HG03571 (cell line): Measurements from ENCODE around the gene NOL12.
A peak's percentile ranks its signal among the peaks of the same experiment; 100 is the strongest.
"Not testable (repeated sequence)": the region's sequence is repeated elsewhere in the genome, so short reads cannot be mapped to it uniquely, and the experiment has no call there.

Experiments used
- ATAC-seq: cut with Tn5 transposase; IDR thresholded peaks from one replicate; pipeline ENCODE4 v1.9.1; 2021; ENCODE audit not compliant: unreplicated experiment

Gene NOL12

GRCh38 chr22:37678372-37678771, 7.8 kb upstream of the NOL12 start:
- ATAC-seq, result no peak

- ATAC-seq, result no peak
These were observed 6.5 kb upstream of the NOL12 start for GRCh38 chr22:37679670-37680069.

GRCh38 chr22:37680191-37680851, 5.8 kb upstream of the NOL12 start:
- ATAC-seq, result no peak

GRCh38 chr22:37681001-37681424, 5.1 kb upstream of the NOL12 start:
- ATAC-seq, result no peak

- no peak for ATAC-seq
These were observed 4.5 kb upstream of the NOL12 start for GRCh38 chr22:37681556-37682049.

GRCh38 chr22:37684803-37685615, 1.1 kb upstream of the NOL12 start:
- no peak for ATAC-seq

GRCh38 chr22:37690407-37690806, 4.3 kb downstream of the NOL12 start:
- no peak for ATAC-seq

- no peak for ATAC-seq
These were observed 4.9 kb downstream of the NOL12 start for GRCh38 chr22:37690901-37691504.

GRCh38 chr22:37692627-37693285, 6.6 kb downstream of the NOL12 start:
- no peak for ATAC-seq

GRCh38 chr22:37694131-37694530, 8.0 kb downstream of the NOL12 start:
- not testable (repeated sequence) for ATAC-seq

GRCh38 chr22:37696260-37696656, 10.1 kb downstream of the NOL12 start:
- ATAC-seq, result not testable (repeated sequence)

- ATAC-seq, result peak; percentile 57
These were observed 10.8 kb downstream of the NOL12 start, which contains the start of gene TRIOBP for GRCh38 chr22:37696657-37697537. Gene TRIOBP, plus strand, starts transcription at chr22:37697048. Its CDS starts 4,318 bp downstream, at chr22:37701366.

- ATAC-seq, result no peak
These were observed 11.3 kb downstream of the NOL12 start for GRCh38 chr22:37697538-37697835.

- ATAC-seq, result no peak
These were observed 15.1 kb downstream of the NOL12 start for GRCh38 chr22:37701141-37701786.

- ATAC-seq, result no peak
These were observed 17.8 kb downstream of the NOL12 start for GRCh38 chr22:37703906-37704305.

GRCh38 chr22:37704645-37705044, 18.5 kb downstream of the NOL12 start:
- ATAC-seq, result no peak

- no peak for ATAC-seq
These were observed 19.1 kb downstream of the NOL12 start for GRCh38 chr22:37705205-37705604.

- no peak for ATAC-seq
These were observed 22.7 kb downstream of the NOL12 start for GRCh38 chr22:37708580-37709444.

- ATAC-seq, result no peak
These were observed 23.3 kb downstream of the NOL12 start for GRCh38 chr22:37709445-37709765.
